ENCODE results near the gene DSCAM.

GRCh38 chr21:39972976-39973770 lies 873.8 kb downstream of the DSCAM start:
- TF ChIP-seq POLR2AphosphoS5 (IDR thresholded peaks at IDR 0.05; ENCODE audit: insufficient read depth in 1 of 2, low read depth in 1 of 2): no peak
- no peak for TF ChIP-seq POLR2A (IDR thresholded peaks at IDR 0.05)
- TF ChIP-seq CTCF (IDR thresholded peaks at IDR 0.05): no peak

Measured in vagina (tissue), 2 donors.